Thyroid gland (tissue), 4 donors: ENCODE results near the gene SH2D3C.

ENCODE experiments used
- CTCF ChIP-seq, 6 experiments: fragments of 200-600 bp in 3 of 6; fragments of 450-650 bp in 3 of 6; sonication (generic) in 3 of 6; IDR thresholded peaks; one replicate each; pipeline ENCODE4 v1.5.1; 2016 to 2019; ENCODE audit warnings: antibody characterized with exemption in 6 of 6, mild to moderate bottlenecking in 2 of 6, inconsistent platforms in 1 of 6, moderate library complexity in 1 of 6
- POLR2A ChIP-seq, 2 donors: fragments of 450-650 bp; IDR thresholded peaks; one replicate each; pipeline ENCODE4 v1.6.1; 2017; ENCODE audit warnings: antibody characterized with exemption in 2 of 2, mild to moderate bottlenecking in 2 of 2, moderate library complexity in 1 of 2

- TF ChIP-seq CTCF (IDR thresholded peaks at IDR 0.05) (no peak), POLR2A (IDR thresholded peaks at IDR 0.05) (no peak)
These were observed 67.2 kb downstream of the SH2D3C start for GRCh38 chr9:127711226-127711701.
